DOHH2 (cell line): ENCODE measurements around the gene SLC25A30.
"Not testable (repeated sequence)": the region's sequence is repeated elsewhere in the genome, so short reads cannot be mapped to it uniquely, and the experiment has no call there.

ENCODE experiments used
- EZH2phosphoT487 ChIP-seq: fragments of 200-600 bp; sonication (generic); IDR thresholded peaks from 2 replicates; pipeline ENCODE4 v1.6.1; 2017; ENCODE audit warnings: borderline replicate concordance, mild to moderate bottlenecking, antibody characterized with exemption, low read length, moderate library complexity, mixed read lengths
- TF ChIP-seq, protein P1 (sequence below): fragments of 200-600 bp; sonication (generic); IDR thresholded peaks from one replicate; pipeline ENCODE4 v1.5.1; 2014; ENCODE audit warnings: antibody characterized with exemption, mild to moderate bottlenecking, low read depth, low read length; ENCODE audit not compliant: poor library complexity, severe bottlenecking

DNA sequence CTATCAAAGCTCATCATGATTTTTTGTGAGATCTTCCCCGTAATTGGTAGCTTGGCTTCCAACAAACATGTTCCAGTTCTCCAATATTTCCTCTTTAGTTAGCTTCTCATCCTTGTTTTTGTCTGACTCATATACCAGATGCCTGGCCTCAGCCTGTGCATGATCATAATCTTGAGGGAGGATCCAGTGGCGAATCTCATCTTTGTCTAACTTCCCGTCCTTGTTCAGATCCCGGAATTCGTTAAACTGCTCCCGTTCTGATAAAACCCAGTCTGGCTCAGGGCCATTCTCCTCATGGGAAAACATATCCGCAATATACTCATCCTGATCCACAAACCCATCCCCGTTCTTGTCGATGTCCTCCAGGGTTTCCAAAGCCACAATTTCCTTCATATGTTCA is 27.8 kb downstream of the SLC25A30 start:
- TF ChIP-seq, protein P1, sequence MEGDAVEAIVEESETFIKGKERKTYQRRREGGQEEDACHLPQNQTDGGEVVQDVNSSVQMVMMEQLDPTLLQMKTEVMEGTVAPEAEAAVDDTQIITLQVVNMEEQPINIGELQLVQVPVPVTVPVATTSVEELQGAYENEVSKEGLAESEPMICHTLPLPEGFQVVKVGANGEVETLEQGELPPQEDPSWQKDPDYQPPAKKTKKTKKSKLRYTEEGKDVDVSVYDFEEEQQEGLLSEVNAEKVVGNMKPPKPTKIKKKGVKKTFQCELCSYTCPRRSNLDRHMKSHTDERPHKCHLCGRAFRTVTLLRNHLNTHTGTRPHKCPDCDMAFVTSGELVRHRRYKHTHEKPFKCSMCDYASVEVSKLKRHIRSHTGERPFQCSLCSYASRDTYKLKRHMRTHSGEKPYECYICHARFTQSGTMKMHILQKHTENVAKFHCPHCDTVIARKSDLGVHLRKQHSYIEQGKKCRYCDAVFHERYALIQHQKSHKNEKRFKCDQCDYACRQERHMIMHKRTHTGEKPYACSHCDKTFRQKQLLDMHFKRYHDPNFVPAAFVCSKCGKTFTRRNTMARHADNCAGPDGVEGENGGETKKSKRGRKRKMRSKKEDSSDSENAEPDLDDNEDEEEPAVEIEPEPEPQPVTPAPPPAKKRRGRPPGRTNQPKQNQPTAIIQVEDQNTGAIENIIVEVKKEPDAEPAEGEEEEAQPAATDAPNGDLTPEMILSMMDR: not testable (repeated sequence)
- TF ChIP-seq EZH2phosphoT487: not testable (repeated sequence)
